Measurements from ENCODE around the gene CNBP. TPM values are rescaled to one million over a fixed set of nuclear protein-coding genes. Genes with fewer than 3 reads are reported as not detected.
"Not testable (repeated sequence)": the region's sequence is repeated elsewhere in the genome, so short reads cannot be mapped to it uniquely, and the experiment has no call there.

The CNBP gene
- total and polyA plus RNA-seq, 10 of the 15 experiments (the other 5 are each of a cell fraction or from before 2014, with no cell fraction given): 300 to 719 (median 439) TPM

DNA sequence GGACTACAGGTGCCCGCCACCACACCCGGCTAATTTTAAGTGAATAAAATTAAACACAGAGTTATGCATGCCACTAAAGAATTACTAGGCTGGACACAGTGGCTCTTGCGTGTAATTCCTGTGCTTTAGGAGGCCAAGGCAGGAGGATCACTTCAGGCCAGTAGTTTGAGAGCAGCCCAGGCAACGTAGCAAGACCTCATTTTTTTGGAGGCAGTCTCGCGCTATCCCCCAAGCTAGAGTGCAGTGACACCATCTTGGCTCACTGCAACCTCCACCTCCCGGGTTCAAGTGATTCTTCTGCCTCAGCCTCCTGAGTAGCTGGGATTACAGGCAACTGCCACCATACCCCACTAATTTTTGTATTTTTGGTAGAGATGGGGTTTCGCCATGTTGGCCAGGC, 18.1 kb downstream of the CNBP start:
- H3K4me3 ChIP-seq; BruUV-seq (replicated peaks); H2AFZ ChIP-seq (ENCODE audit: control insufficient read depth, low read depth, low read length); FAIRE-seq; intact Hi-C loops (cut with micrococcal nuclease; ENCODE audit: unreplicated experiment); H3K27me3 ChIP-seq (replicated peaks in 1 of 2; ENCODE audit: control insufficient read depth in 2 of 2, insufficient read depth in 2 of 2, low read length in 1 of 2); in situ Hi-C loops (cut with MboI); H3K4me2 ChIP-seq (ENCODE audit: control insufficient read depth, insufficient read depth); H4K20me1 ChIP-seq (ENCODE audit: control insufficient read depth, insufficient read depth); H3K4me1 ChIP-seq (ENCODE audit: control insufficient read depth, insufficient read depth, low read length); H3K27ac ChIP-seq (ENCODE audit: control insufficient read depth, insufficient read depth); DNase-seq (ENCODE audit: low read depth, low spot score); H3K9me3 ChIP-seq (replicated peaks; ENCODE audit: control insufficient read depth, insufficient read depth, low read length); H3K79me2 ChIP-seq (ENCODE audit: control insufficient read depth, insufficient read depth, low read length); ATAC-seq; H3K9ac ChIP-seq (ENCODE audit: control insufficient read depth, insufficient read depth, low read length); RAD21 ChIA-PET (ENCODE audit: unreplicated experiment): not testable (repeated sequence)
- peaks cover 6 to 24% of the 10 kb centered on the region in 2 experiments for H3K36me3 ChIP-seq (ENCODE audit: control insufficient read depth in 2 of 2, insufficient read depth in 2 of 2, low read length in 1 of 2)
- SMC1A ChIA-PET (ENCODE audit: uncharacterized antibody, unreplicated experiment): interaction anchor here (1.4 kb wide), 1 partner anchor 80 kb away, joined by 5 read pairs; no protein-coding TSS in a partner anchor
- 99% methylated on average over 8 of the region's 8 CpGs for WGBS (ENCODE audit: insufficient coverage, insufficient replicate concordance, low lambda C conversion rate, missing lambda C conversion rate)
- CTCF ChIA-PET: interaction anchor here (0.6 to 1.5 kb wide), 2 partner anchors 9 to 272 kb away, joined by 3 to 4 read pairs; no protein-coding TSS in a partner anchor
- TF ChIP-seq POLR2AphosphoS2 (IDR thresholded peaks at IDR 0.05; ENCODE audit: low read depth, low read length) (peak; percentile 45; the same call in 1 of the 2 replicates), POLR2A (IDR thresholded peaks at IDR 0.05; ENCODE audit: low read depth, low read length) (peak; percentile 34; the same call in 1 of the 2 replicates)
- POLR2A ChIA-PET: interaction anchor here (0.6 kb wide), 1 partner anchor 161 kb away, joined by 3 read pairs; no protein-coding TSS in a partner anchor

DNA sequence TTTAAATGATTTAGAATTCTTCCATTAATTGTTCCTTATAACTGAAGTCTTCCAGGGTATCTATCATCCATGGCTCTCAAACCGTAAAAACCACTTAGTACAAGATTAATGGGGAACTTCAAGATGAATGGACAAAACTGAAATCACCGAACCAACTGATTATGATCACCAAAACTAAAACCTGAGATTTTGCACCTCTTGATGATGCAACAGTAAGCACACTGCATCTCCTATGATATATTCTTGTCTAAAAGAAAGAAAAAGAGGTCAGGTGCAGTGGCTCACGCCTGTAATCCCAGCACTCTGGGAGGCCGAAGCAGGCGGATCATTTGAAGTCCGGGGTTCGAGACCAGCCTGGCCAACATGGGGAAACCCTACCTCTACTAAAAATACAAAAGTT, 19.2 kb downstream of the CNBP start:
- FAIRE-seq: no peak
- CTCF ChIA-PET: interaction anchor here (0.6 kb wide), 1 partner anchor 42 kb away, joined by 3 read pairs; no protein-coding TSS in a partner anchor
- H3K27me3 ChIP-seq (replicated peaks in 1 of 2; ENCODE audit: control insufficient read depth in 2 of 2, insufficient read depth in 2 of 2, low read length in 1 of 2): no peaks in the 10 kb centered on the region
- BruUV-seq (replicated peaks): no TSS peak
- no peak overlapping the region for H2AFZ ChIP-seq (ENCODE audit: control insufficient read depth, low read depth, low read length)
- 96% methylated on average over 7 of the region's 7 CpGs for WGBS (ENCODE audit: insufficient coverage, insufficient replicate concordance, low lambda C conversion rate, missing lambda C conversion rate)
- no peak overlapping the region for H3K4me2 ChIP-seq (ENCODE audit: control insufficient read depth, insufficient read depth)
- H3K4me3 ChIP-seq: no peak overlapping the region
- in situ Hi-C loops (cut with MboI): no loop called here
- intact Hi-C loops (cut with micrococcal nuclease; ENCODE audit: unreplicated experiment): no loop called here
- RAD21 ChIA-PET (ENCODE audit: unreplicated experiment): no interaction called here
- no peaks in the 10 kb centered on the region for H4K20me1 ChIP-seq (ENCODE audit: control insufficient read depth, insufficient read depth)
- SMC1A ChIA-PET (ENCODE audit: uncharacterized antibody, unreplicated experiment): no interaction called here
- peaks cover 3 to 21% of the 10 kb centered on the region in 2 experiments for H3K36me3 ChIP-seq (ENCODE audit: control insufficient read depth in 2 of 2, insufficient read depth in 2 of 2, low read length in 1 of 2)
- H3K27ac ChIP-seq (ENCODE audit: control insufficient read depth, insufficient read depth): no peak overlapping the region
- ATAC-seq: no peak
- POLR2A ChIA-PET: no interaction called here
- peaks cover 15% of the 10 kb centered on the region for H3K79me2 ChIP-seq (ENCODE audit: control insufficient read depth, insufficient read depth, low read length)
- H3K9me3 ChIP-seq (replicated peaks; ENCODE audit: control insufficient read depth, insufficient read depth, low read length): no peaks in the 10 kb centered on the region
- no peak for DNase-seq (ENCODE audit: low read depth, low spot score)
- H3K4me1 ChIP-seq (ENCODE audit: control insufficient read depth, insufficient read depth, low read length): no peaks in the 10 kb centered on the region; the same call in 1 of the 2 replicates
- H3K9ac ChIP-seq (ENCODE audit: control insufficient read depth, insufficient read depth, low read length): no peak overlapping the region
- no peak for TF ChIP-seq HCFC1 (IDR thresholded peaks at IDR 0.05; ENCODE audit: low read length)
- TF ChIP-seq, protein P1, sequence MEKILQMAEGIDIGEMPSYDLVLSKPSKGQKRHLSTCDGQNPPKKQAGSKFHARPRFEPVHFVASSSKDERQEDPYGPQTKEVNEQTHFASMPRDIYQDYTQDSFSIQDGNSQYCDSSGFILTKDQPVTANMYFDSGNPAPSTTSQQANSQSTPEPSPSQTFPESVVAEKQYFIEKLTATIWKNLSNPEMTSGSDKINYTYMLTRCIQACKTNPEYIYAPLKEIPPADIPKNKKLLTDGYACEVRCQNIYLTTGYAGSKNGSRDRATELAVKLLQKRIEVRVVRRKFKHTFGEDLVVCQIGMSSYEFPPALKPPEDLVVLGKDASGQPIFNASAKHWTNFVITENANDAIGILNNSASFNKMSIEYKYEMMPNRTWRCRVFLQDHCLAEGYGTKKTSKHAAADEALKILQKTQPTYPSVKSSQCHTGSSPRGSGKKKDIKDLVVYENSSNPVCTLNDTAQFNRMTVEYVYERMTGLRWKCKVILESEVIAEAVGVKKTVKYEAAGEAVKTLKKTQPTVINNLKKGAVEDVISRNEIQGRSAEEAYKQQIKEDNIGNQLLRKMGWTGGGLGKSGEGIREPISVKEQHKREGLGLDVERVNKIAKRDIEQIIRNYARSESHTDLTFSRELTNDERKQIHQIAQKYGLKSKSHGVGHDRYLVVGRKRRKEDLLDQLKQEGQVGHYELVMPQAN (conservative IDR thresholded peaks at IDR 0.05): no peak
- no peak for TF ChIP-seq FOXM1 (IDR thresholded peaks at IDR 0.05; ENCODE audit: low read depth, low read length)
- TF ChIP-seq TAF1 (IDR thresholded peaks at IDR 0.05; ENCODE audit: borderline replicate concordance, low read depth, low read length): no peak
- no peak for TF ChIP-seq SUZ12 (IDR thresholded peaks at IDR 0.05; ENCODE audit: unreplicated experiment)
- TF ChIP-seq, protein P2, sequence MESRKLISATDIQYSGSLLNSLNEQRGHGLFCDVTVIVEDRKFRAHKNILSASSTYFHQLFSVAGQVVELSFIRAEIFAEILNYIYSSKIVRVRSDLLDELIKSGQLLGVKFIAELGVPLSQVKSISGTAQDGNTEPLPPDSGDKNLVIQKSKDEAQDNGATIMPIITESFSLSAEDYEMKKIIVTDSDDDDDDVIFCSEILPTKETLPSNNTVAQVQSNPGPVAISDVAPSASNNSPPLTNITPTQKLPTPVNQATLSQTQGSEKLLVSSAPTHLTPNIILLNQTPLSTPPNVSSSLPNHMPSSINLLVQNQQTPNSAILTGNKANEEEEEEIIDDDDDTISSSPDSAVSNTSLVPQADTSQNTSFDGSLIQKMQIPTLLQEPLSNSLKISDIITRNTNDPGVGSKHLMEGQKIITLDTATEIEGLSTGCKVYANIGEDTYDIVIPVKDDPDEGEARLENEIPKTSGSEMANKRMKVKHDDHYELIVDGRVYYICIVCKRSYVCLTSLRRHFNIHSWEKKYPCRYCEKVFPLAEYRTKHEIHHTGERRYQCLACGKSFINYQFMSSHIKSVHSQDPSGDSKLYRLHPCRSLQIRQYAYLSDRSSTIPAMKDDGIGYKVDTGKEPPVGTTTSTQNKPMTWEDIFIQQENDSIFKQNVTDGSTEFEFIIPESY (IDR thresholded peaks at IDR 0.05): no peak
- TF ChIP-seq CHD2 (IDR thresholded peaks at IDR 0.05; ENCODE audit: borderline replicate concordance, low read depth, low read length): no peak
- no peak for TF ChIP-seq SIN3A (IDR thresholded peaks at IDR 0.05; ENCODE audit: low read depth, low read length)

All from GM12878 (cell line).